LNCAP (cell line): ENCODE results near the gene RNF39.

ENCODE experiments used
- TF ChIP-seq, protein P1 (sequence below): fragments of 450-650 bp; IDR thresholded peaks from 2 replicates; pipeline ENCODE4 v1.5.1; 2017; ENCODE audit warnings: mild to moderate bottlenecking

Gene RNF39

GRCh38 chr6:30091577-30092381, 16.2 kb upstream of the RNF39 start:
- TF ChIP-seq, protein P1, sequence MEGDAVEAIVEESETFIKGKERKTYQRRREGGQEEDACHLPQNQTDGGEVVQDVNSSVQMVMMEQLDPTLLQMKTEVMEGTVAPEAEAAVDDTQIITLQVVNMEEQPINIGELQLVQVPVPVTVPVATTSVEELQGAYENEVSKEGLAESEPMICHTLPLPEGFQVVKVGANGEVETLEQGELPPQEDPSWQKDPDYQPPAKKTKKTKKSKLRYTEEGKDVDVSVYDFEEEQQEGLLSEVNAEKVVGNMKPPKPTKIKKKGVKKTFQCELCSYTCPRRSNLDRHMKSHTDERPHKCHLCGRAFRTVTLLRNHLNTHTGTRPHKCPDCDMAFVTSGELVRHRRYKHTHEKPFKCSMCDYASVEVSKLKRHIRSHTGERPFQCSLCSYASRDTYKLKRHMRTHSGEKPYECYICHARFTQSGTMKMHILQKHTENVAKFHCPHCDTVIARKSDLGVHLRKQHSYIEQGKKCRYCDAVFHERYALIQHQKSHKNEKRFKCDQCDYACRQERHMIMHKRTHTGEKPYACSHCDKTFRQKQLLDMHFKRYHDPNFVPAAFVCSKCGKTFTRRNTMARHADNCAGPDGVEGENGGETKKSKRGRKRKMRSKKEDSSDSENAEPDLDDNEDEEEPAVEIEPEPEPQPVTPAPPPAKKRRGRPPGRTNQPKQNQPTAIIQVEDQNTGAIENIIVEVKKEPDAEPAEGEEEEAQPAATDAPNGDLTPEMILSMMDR, result no peak

DNA sequence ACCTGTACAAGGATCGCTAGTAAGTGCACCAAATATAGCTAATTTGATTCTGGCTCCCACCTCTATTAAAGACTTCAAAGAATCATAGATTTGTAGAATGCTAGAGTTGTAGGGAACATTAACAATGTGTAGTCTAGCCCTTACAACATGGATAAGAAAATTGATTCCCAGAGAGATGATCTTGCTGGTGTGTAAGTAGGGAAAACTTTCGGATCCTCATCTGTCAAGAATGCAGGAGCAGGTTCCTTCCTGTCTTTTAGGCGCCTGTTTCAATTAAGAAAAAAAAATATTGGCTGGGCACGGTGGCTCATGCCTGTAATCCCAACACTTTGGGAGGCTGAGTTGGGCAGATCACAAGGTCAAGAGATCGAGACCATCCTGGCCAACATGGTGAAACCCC, 12.3 kb upstream of the RNF39 start:
- TF ChIP-seq, protein P1, result no peak

GRCh38 chr6:30077218-30077617, 1.6 kb upstream of the RNF39 start:
- TF ChIP-seq, protein P1, result no peak

- TF ChIP-seq, protein P1, result peak; percentile 54; the same call in 1 of the 2 replicates
Observed at GRCh38 chr6:30075790-30076732, 492 bp upstream of the RNF39 start.

GRCh38 chr6:30074331-30075093, 1.1 kb downstream of the RNF39 start:
- TF ChIP-seq, protein P1, result no peak

GRCh38 chr6:30073489-30074235, 1.9 kb downstream of the RNF39 start:
- TF ChIP-seq, protein P1, result no peak
